HG03097 (cell line): Measurements from ENCODE around the gene PSMD12.
"Not testable (repeated sequence)": the region's sequence is repeated elsewhere in the genome, so short reads cannot be mapped to it uniquely, and the experiment has no call there.

Experiments used
- ATAC-seq: cut with Tn5 transposase; IDR thresholded peaks from one replicate; pipeline ENCODE4 v1.9.1; 2021; ENCODE audit not compliant: unreplicated experiment, low FRiP score

PSMD12 gene

GRCh38 chr17:67315865-67316264, 50.5 kb downstream of the PSMD12 start:
- ATAC-seq, result no peak

- ATAC-seq, result no peak
Observed at GRCh38 chr17:67312265-67312664, 54.1 kb downstream of the PSMD12 start.

GRCh38 chr17:67311575-67311974, 54.8 kb downstream of the PSMD12 start:
- no peak for ATAC-seq

- ATAC-seq, result no peak
Observed at GRCh38 chr17:67310406-67310805, 56.0 kb downstream of the PSMD12 start.

- not testable (repeated sequence) for ATAC-seq
Observed at GRCh38 chr17:67305446-67306235, 60.7 kb downstream of the PSMD12 start.

- ATAC-seq, result no peak
Observed at GRCh38 chr17:67297454-67297960, 68.9 kb downstream of the PSMD12 start.

GRCh38 chr17:67294451-67295199, 71.8 kb downstream of the PSMD12 start:
- ATAC-seq, result no peak

- peak; percentile 67 for ATAC-seq
Observed at GRCh38 chr17:67293251-67294203, 72.8 kb downstream of the PSMD12 start.

- no peak for ATAC-seq
Observed at GRCh38 chr17:67290711-67291291, 75.6 kb downstream of the PSMD12 start.

GRCh38 chr17:67290244-67290643, 76.1 kb downstream of the PSMD12 start:
- no peak for ATAC-seq

GRCh38 chr17:67289181-67289876, 77.0 kb downstream of the PSMD12 start:
- no peak for ATAC-seq
